OCI-M2 (cell line): Measurements from ENCODE around the gene FBXL17.
"Not testable (repeated sequence)": the region's sequence is repeated elsewhere in the genome, so short reads cannot be mapped to it uniquely, and the experiment has no call there.

Source experiments
- DNase-seq: peaks from one replicate; lab custom pipeline; 2025; ENCODE audit not compliant: unreplicated experiment; lab: John Stamatoyannopoulos, UW

FBXL17 gene

GRCh38 chr5:108315829-108316228, 66.1 kb downstream of the FBXL17 start:
- no peak for DNase-seq

- no peak for DNase-seq
Observed at GRCh38 chr5:108312258-108312657, 69.6 kb downstream of the FBXL17 start.

DNA sequence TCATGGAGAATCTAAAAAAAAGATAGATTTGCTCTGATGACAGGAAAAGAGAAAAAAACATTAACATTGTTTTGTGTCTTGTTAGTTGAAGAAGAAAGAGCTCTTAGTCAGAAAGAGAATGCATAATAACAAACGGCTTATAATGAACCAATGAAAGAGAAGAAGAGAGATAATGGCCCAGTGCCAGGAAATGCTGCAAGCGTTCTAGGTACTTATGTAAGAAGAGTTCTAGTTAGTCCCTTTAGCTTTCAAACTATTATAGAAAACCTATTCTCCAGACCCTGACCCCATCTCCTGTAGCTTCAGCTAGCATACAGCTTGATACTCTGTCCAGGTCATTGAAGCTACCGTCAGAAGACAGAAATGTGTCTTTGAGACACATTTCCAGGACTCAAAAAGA, 70.2 kb downstream of the FBXL17 start:
- no peak for DNase-seq

DNA sequence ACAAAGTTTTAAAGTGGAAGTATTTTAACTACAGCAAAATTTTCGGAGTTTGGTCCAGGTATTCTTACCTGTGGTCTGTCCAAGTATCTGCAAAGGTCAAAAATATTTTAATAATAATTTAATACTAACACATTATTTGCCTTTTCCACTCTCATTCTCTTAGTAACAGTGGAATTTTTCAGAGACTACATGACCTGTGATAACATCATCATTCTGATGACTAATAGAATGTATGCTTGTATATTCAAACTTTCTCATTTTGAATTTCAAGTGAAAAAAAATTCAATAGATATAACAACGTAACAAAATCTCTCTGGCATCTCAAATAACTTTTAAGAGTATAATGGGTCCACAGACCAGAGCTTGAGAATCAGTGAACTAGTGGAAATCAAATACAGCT, 78.3 kb downstream of the FBXL17 start:
- DNase-seq = no peak

DNA sequence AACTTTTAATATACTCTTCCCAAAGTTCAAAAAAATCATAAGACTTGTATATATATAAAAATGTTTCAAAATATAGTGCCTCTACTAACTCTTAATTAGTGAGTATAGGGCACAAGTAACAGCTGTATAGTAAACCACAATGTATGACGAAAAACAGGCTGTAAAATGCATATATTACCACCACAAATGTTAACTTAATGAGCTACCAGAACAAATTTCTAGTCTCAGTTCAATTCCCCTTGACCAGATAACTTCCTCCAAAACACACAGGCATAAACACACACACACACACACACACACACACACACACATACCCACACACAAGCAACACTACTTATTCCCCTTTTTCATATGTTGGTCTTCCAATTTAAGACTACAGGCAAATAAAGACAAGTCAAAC, 78.8 kb downstream of the FBXL17 start:
- DNase-seq = no peak

DNA sequence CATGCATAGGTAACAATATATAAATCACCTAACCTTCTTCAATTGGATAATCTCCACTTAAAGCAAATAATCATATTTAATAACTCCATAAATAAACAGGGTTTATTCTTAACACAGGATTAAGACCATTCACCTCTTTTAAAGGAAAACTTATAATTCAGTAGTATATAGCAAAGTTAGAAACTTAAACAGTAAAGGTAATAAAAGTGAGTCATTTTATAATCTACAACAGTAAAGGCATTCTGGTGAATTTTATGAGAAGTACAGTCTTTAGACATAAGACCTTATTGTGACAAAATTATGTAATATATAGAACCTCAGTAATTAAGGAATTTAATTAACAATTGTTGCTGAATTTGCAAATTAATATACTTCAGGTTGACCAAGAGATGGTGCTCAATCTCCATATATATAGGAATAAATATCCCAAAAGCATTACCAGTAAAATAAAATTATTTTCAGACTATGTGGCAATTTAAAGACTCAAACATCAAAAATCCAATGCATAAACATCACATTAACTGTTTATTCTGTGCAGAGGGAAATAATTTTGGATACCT, 84.8 kb downstream of the FBXL17 start:
- no peak for DNase-seq

- no peak for DNase-seq
Observed at GRCh38 chr5:108295578-108296368, 86.1 kb downstream of the FBXL17 start.

GRCh38 chr5:108280960-108281569, 100.8 kb downstream of the FBXL17 start:
- DNase-seq = no peak

DNA sequence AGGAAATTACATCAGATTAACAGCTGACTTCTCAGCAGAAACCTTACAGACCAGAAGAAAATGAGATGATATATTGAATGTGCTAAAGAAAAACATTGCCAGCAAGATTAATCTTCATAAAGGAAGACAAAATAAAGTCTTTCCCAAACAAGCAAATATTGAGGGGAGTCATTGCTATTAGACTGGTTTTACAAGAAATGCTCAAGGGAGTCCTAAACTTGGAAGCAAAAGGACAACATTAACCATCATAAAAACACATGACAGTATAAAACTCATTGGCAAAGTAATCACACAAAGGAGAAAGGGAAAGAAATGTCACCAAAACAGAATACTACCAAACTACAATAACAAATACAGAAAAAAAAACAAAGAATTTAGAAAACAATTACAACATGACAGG, 101.7 kb downstream of the FBXL17 start:
- DNase-seq = no peak

- no peak for DNase-seq
Observed at GRCh38 chr5:108278285-108279240, 103.3 kb downstream of the FBXL17 start.

DNA sequence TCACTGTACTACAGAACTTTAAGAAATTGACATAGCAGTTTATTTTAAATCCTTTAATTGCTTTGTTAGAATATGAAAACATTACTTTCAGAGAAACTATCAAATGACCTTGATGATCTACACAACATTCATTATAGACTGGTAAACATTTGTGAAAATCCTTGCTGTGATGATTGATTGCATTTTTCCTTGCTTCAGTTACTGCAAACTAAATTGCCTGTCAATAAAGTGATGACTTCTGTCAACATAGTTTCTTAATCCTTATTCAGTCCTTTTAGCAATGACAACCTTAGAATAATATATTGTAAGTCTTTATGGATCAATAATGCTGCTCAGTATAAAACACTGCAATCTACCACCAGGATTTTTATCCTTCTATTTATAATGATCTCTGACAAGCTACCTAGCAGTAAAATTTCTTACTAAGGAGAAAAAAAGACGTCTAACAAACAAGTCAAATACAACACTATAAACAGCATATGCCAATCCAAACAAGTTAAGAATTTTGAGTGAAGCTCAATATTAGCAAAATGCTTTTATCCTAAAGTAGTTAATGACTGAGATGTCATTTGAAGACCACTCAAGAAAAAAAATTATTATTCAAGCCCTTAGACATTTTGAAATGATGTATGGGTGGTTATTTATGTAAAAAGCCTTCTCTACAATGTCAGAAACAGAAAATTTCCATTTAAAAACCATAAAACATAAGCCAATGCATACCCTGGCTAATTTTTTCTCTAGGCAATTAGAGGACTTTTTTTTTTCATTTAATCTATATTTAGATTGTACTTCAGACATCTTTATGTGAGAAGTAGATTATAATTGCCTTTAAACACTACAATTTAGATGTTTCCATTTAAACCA, 105.5 kb downstream of the FBXL17 start:
- DNase-seq = no peak

GRCh38 chr5:108274080-108274479, 107.8 kb downstream of the FBXL17 start:
- DNase-seq = not testable (repeated sequence)

GRCh38 chr5:108271127-108271526, 110.8 kb downstream of the FBXL17 start:
- DNase-seq = no peak

- no peak for DNase-seq
Observed at GRCh38 chr5:108266242-108266641, 115.7 kb downstream of the FBXL17 start.

GRCh38 chr5:108264533-108264932, 117.4 kb downstream of the FBXL17 start:
- no peak for DNase-seq

GRCh38 chr5:108263338-108263737, 118.6 kb downstream of the FBXL17 start:
- no peak for DNase-seq

- no peak for DNase-seq
Observed at GRCh38 chr5:108260858-108261170, 121.1 kb downstream of the FBXL17 start.

GRCh38 chr5:108260117-108260857, 121.6 kb downstream of the FBXL17 start:
- DNase-seq = peak; percentile 58

DNA sequence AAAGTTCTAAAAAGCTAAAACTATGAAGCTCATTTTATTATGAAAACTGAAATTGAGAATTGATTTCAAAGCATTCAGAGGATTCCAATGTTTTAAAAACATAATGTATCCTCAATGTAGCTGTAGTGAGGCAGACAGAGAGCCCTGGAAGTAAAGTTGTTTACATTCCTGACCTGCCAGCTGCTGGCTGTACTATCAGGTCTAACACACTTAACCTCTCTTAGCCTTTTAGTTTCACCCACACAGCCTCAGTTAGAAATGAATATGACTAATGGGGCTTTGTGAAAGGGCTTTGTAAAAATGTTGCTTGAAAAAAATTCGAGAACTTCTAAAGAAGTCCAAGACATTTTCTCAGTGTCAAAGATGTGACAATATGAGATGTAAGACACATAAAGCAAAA, 122.6 kb downstream of the FBXL17 start:
- DNase-seq = no peak

DNA sequence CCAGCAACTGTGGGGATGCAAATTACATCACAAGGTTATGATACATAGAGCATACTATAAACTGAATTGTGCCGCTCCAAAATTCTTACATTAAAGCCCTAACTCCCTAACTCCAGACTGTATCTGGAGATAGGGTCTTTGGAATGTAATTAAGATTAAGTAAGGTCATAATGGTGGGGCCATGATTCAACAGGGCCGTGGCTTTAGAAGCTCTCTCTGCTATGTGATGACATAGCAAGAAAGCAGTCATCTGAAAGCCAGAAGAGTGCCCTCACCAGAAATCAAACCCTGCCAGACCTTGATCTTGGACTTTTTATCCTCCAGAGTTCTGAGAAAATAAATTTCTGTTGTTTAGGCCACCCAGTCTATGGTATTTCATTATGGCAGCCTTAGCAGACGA, 123.9 kb downstream of the FBXL17 start:
- DNase-seq = no peak
